MM.1S (cell line): ENCODE results near the gene MLLT1.

Source experiments
- CTCF ChIP-seq: fragments of 300-600 bp; sonication (generic); IDR thresholded peaks from 2 replicates; pipeline ENCODE4 v1.5.1; 2016; ENCODE audit warnings: antibody characterized with exemption, low read length, mixed read lengths
- EZH2 ChIP-seq: fragments of 300-600 bp; sonication (generic); optimal IDR thresholded peaks from 2 replicates; pipeline ENCODE3; 2017; ENCODE audit warnings: low read depth, mild to moderate bottlenecking, antibody characterized with exemption, low read length, mixed read lengths
- EZH2phosphoT487 ChIP-seq: fragments of 300-600 bp; sonication (generic); IDR thresholded peaks from 2 replicates; pipeline ENCODE4 v1.6.1; 2018; ENCODE audit warnings: antibody characterized with exemption, low read length

GRCh38 chr19:6229216-6229913 lies 50.4 kb downstream of the MLLT1 start:
- no peak for TF ChIP-seq CTCF
- no peak for TF ChIP-seq EZH2phosphoT487
- TF ChIP-seq EZH2 = no peak
